Measurements from ENCODE around the gene REXO1. TPM values are rescaled to one million over a fixed set of nuclear protein-coding genes. Genes with fewer than 3 reads are reported as not detected.

Gene REXO1
- total and polyA plus RNA-seq, 2 experiments from 2014 or later: 20.2 to 90.1 TPM

GRCh38 chr19:1787116-1787515 is 61.2 kb downstream of the REXO1 start (continued):
- TF ChIP-seq STAT1 (IDR thresholded peaks at IDR 0.05; ENCODE audit: unreplicated experiment): no peak

DNA sequence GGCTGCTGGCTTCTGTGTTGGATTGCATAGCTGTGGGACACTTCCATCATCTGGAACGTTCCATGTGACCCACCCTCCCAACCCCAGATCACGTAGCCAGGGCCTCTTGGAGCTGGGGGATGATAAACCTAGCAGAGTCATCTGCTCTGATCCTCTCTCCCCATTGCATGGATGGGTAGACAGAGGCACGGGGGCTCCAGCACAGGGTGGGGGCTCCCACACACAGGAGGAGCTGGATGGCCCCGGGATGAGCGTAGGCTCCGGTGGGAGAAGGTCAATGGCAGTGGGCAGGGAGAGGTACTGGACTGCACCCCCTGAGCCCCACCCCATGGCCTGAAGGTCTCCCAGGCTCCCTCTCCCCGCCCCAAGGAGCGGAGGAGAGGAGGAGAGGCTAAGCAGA is 61.6 kb downstream of the REXO1 start:
- Histone ChIP-seq H3F3A (replicated peaks; ENCODE audit: low read depth) (peaks cover 7% of the 10 kb centered on the region; the same call in 1 of the 2 replicates), H3K4me2 (no peak overlapping the region), H3K79me2 (replicated peaks; ENCODE audit: insufficient read depth) (no peaks in the 10 kb centered on the region), H2AFZ (no peak overlapping the region), H3K36me3 (ENCODE audit: insufficient read depth) (no peaks in the 10 kb centered on the region), H3K27ac (ENCODE audit: low read depth) (no peak overlapping the region), H3K4me1 (ENCODE audit: insufficient read depth) (no peaks in the 10 kb centered on the region), H3K9me2 (ENCODE audit: insufficient read depth) (no peaks in the 10 kb centered on the region), H3K27me3 (ENCODE audit: insufficient read depth) (peaks cover 34% of the 10 kb centered on the region), H3K4me3 (no peak overlapping the region), H4K20me1 (replicated peaks; ENCODE audit: insufficient read depth) (no peaks in the 10 kb centered on the region)
- TF ChIP-seq ZNF114 (CRISPR knock-in tag; IDR thresholded peaks at IDR 0.05): no peak
- TF ChIP-seq EZH2 (IDR thresholded peaks at IDR 0.05; ENCODE audit: low read depth, unreplicated experiment): no peak
- TF ChIP-seq REST (IDR thresholded peaks at IDR 0.05; ENCODE audit: unreplicated experiment): no peak
- no peak for TF ChIP-seq CTCF (conservative IDR thresholded peaks at IDR 0.05; ENCODE audit: low read depth in 2 of 2)
- TF ChIP-seq STAT1 (IDR thresholded peaks at IDR 0.05; ENCODE audit: unreplicated experiment): no peak
- TF ChIP-seq NANOG (IDR thresholded peaks at IDR 0.05; ENCODE audit: borderline replicate concordance): no peak
- TF ChIP-seq POLR2AphosphoS5 (IDR thresholded peaks at IDR 0.05; ENCODE audit: low read depth): no peak
- no peak for TF ChIP-seq ETS1 (IDR thresholded peaks at IDR 0.05)
- Mint-ChIP-seq H3K4me3 (no peak overlapping the region), H3K9me3 (peaks cover 26% of the 10 kb centered on the region), H3K27ac (no peak overlapping the region), H3K36me3 (ENCODE audit: low read depth) (0 out of 3 replicates have a peak, but pooled peaks cover 5% of the 10 kb centered on the region), H3K4me1 (no peaks in the 10 kb centered on the region), H3K27me3 (ENCODE audit: insufficient read depth, low read depth, poor library complexity) (peaks cover 24% of the 10 kb centered on the region)
- DNase-seq (ENCODE audit: low spot score): no peak
- no peak for ATAC-seq
